Keratinocyte (primary cell): Measurements from ENCODE around the gene XPC. TPM values are rescaled to one million over a fixed set of nuclear protein-coding genes. Genes with fewer than 3 reads are reported as not detected.
A peak's percentile ranks its signal among the peaks of the same experiment; 100 is the strongest.

ENCODE experiments used
- DNase-seq: peaks from one replicate; pipeline ENCODE4 v3.0.0-alpha.2; 2011; ENCODE audit warnings: low read depth, missing footprints, low spot score
- FAIRE-seq: peaks from 2 replicates; lab custom pipeline; 2011; peaks lifted over from hg19 to GRCh38; lab: Jason Lieb, UNC
- H2AFZ ChIP-seq: 2 replicates; pipeline ENCODE4 v1.6.0; 2012; ENCODE audit warnings: low read length, control low read depth, inconsistent platforms; ENCODE audit not compliant: control insufficient read depth
- H3K27ac ChIP-seq: 2 replicates; pipeline ENCODE4 v1.5.1; 2011; ENCODE audit warnings: low read length; ENCODE audit not compliant: control insufficient read depth, insufficient read depth
- H3K27me3 ChIP-seq: 3 replicates; pipeline ENCODE4 v1.6.0; 2011; ENCODE audit warnings: low read length; ENCODE audit not compliant: control insufficient read depth, insufficient read depth; ENCODE audit errors: extremely low read depth
- H3K36me3 ChIP-seq, 2 experiments: 2 replicates in 1 of 2; 3 replicates in 1 of 2; pipeline ENCODE4 v1.5.1; 2011; ENCODE audit warnings: low read length in 2 of 2, mild to moderate bottlenecking in 1 of 2; ENCODE audit not compliant: control insufficient read depth in 2 of 2, insufficient read depth in 2 of 2; ENCODE audit errors: extremely low read depth in 1 of 2
- H3K4me1 ChIP-seq: 3 replicates; pipeline ENCODE4 v1.5.1; 2011; ENCODE audit warnings: low read length; ENCODE audit not compliant: control insufficient read depth, insufficient read depth; ENCODE audit errors: extremely low read depth
- H3K4me2 ChIP-seq: 3 replicates; pipeline ENCODE4 v1.6.0; 2011; ENCODE audit warnings: low read depth, low read length; ENCODE audit not compliant: control insufficient read depth, insufficient read depth; ENCODE audit errors: extremely low read depth
- H3K4me3 ChIP-seq, 3 experiments: fragments of 200-600 bp in 1 of 3; sonication (generic) in 1 of 3; 2 replicates in 2 of 3; 3 replicates in 1 of 3; pipeline ENCODE4 v1.5.1; 2011 to 2016; ENCODE audit warnings: low read length in 3 of 3, mild to moderate bottlenecking in 3 of 3, control low read depth in 2 of 3, inconsistent platforms in 1 of 3, low read depth in 1 of 3, mixed read lengths in 1 of 3, mixed run types in 1 of 3, moderate library complexity in 1 of 3; ENCODE audit not compliant: control insufficient read depth in 2 of 3, insufficient read depth in 2 of 3; ENCODE audit errors: extremely low read depth in 1 of 3
- H3K79me2 ChIP-seq: 2 replicates; pipeline ENCODE4 v1.6.0; 2012; ENCODE audit warnings: low read length; ENCODE audit not compliant: control insufficient read depth, insufficient read depth
- H3K9ac ChIP-seq: 3 replicates; pipeline ENCODE4 v1.6.0; 2011; ENCODE audit warnings: low read length; ENCODE audit not compliant: control insufficient read depth, insufficient read depth; ENCODE audit errors: extremely low read depth
- H3K9me1 ChIP-seq: 3 replicates; pipeline ENCODE4 v1.6.0; 2011; ENCODE audit warnings: low read length; ENCODE audit not compliant: control insufficient read depth, insufficient read depth; ENCODE audit errors: extremely low read depth
- H3K9me3 ChIP-seq: 2 replicates; pipeline ENCODE4 v1.5.1; 2012; ENCODE audit warnings: low read depth, low read length; ENCODE audit not compliant: control insufficient read depth
- H4K20me1 ChIP-seq: 3 replicates; pipeline ENCODE4 v1.6.0; 2011; ENCODE audit warnings: low read length; ENCODE audit not compliant: control insufficient read depth, insufficient read depth; ENCODE audit errors: extremely low read depth
- EZH2 ChIP-seq: IDR thresholded peaks from one replicate; pipeline ENCODE4 v1.6.1; 2012; ENCODE audit warnings: inconsistent platforms, mild to moderate bottlenecking, low read length, moderate library complexity
- dilution Hi-C: fragments of 300-500 bp; cut with MboI; formaldehyde crosslinking; loops from one replicate; pipeline ENCODE4 v1.7.0; 2020; ENCODE audit warnings: low sequenced_read_pairs; ENCODE audit not compliant: extremely low pct_ligation_motif_present
- polyA plus RNA-seq, 5 experiments: library from polyadenylated mRNA; depleted of rRNA in 3 of 5; stranded (reverse) in 3 of 5; stranded (forward) in 1 of 5; unstranded in 1 of 5; fragments of >200 nt; gene quantifications; 1 replicate in 1 of 5; 2 replicates in 3 of 5; 3 replicates in 1 of 5; pipeline versions ENCODE4 v1.2.1 to v1.2.3, GENCODE V29; 2011 to 2012; ENCODE audit warnings: missing spikeins in 2 of 5, low read depth in 1 of 5, low replicate concordance in 1 of 5
- TF ChIP-seq, protein P1 (sequence below), 3 experiments: IDR thresholded peaks in 1 of 3; conservative IDR thresholded peaks in 1 of 3; optimal IDR thresholded peaks in 1 of 3; 2 replicates in 2 of 3; 3 replicates in 1 of 3; pipeline versions ENCODE3 to v1.5.1; 2011; ENCODE audit warnings: low read length in 3 of 3, mild to moderate bottlenecking in 3 of 3, moderate library complexity in 2 of 3, control low read depth in 1 of 3, inconsistent platforms in 1 of 3; ENCODE audit not compliant: insufficient read depth in 2 of 3; ENCODE audit errors: extremely low read depth in 1 of 3

Gene XPC
- polyA plus RNA-seq, 1 donor (not counting 4 experiments of a cell fraction or from before 2014, with no cell fraction given), result 24.9 TPM

DNA sequence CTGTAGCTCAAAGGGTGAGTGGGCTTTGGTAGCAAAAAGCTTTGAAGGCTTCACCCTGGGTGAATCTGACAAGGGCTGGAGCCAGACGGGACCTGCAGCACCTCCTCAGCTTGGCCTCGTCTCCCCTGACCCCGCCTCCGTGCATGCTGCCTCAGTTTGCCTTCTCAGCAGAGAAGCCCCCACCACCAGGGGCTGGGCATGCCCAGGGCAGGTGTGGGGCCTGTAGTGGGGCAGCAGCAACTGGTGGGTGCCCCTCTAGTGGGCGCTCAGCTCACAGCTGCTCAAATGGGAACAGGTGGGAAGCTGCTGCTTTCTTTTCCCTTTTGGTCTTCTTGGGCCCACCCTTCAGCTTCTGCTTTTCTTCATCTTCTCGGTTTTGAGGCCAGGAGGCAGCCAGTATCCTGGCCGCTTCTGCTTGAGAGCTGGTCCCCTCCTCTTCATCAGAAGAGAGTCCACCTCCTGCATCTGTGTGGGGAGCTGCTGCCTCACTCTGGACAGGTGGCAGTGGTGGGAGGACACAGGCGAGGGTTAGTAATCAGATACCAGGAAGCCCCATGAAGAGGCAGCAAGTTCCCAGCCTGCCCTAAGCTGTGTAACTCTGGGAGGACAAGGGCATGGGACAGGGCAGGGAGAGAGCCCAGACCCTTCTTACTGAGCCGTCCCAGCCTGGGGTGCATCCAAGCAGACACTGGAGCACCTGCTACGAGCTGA is 32.6 kb downstream of the XPC start:
- H3K36me3 ChIP-seq, result peaks cover 26 to 55% of the 10 kb centered on the region in 2 experiments
- H4K20me1 ChIP-seq, result peaks cover 2% of the 10 kb centered on the region
- dilution Hi-C loops, result no loop called here
- no peak overlapping the region for H3K4me3 ChIP-seq
- no peaks in the 10 kb centered on the region for H3K9me1 ChIP-seq
- H3K27ac ChIP-seq, result peak overlapping the region; percentile 98
- H3K4me2 ChIP-seq, result no peak overlapping the region
- peaks cover 3% of the 10 kb centered on the region for H3K79me2 ChIP-seq
- TF ChIP-seq, protein P1, sequence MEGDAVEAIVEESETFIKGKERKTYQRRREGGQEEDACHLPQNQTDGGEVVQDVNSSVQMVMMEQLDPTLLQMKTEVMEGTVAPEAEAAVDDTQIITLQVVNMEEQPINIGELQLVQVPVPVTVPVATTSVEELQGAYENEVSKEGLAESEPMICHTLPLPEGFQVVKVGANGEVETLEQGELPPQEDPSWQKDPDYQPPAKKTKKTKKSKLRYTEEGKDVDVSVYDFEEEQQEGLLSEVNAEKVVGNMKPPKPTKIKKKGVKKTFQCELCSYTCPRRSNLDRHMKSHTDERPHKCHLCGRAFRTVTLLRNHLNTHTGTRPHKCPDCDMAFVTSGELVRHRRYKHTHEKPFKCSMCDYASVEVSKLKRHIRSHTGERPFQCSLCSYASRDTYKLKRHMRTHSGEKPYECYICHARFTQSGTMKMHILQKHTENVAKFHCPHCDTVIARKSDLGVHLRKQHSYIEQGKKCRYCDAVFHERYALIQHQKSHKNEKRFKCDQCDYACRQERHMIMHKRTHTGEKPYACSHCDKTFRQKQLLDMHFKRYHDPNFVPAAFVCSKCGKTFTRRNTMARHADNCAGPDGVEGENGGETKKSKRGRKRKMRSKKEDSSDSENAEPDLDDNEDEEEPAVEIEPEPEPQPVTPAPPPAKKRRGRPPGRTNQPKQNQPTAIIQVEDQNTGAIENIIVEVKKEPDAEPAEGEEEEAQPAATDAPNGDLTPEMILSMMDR (optimal IDR thresholded peaks at IDR 0.05 in 1 of 3, IDR thresholded peaks at IDR 0.05 in 1 of 3, conservative IDR thresholded peaks at IDR 0.05 in 1 of 3; ENCODE audit: extremely low read depth in 1 of 3, insufficient read depth in 2 of 3, low read length in 3 of 3), result no peak
- TF ChIP-seq EZH2, result no peak
- peaks cover 47% of the 10 kb centered on the region for H3K4me1 ChIP-seq
- no peak overlapping the region for H2AFZ ChIP-seq
- no peaks in the 10 kb centered on the region for H3K9me3 ChIP-seq
- no peak for DNase-seq
- H3K27me3 ChIP-seq, result no peaks in the 10 kb centered on the region
- H3K9ac ChIP-seq, result peak overlapping the region; percentile 91
- no peak for FAIRE-seq

DNA sequence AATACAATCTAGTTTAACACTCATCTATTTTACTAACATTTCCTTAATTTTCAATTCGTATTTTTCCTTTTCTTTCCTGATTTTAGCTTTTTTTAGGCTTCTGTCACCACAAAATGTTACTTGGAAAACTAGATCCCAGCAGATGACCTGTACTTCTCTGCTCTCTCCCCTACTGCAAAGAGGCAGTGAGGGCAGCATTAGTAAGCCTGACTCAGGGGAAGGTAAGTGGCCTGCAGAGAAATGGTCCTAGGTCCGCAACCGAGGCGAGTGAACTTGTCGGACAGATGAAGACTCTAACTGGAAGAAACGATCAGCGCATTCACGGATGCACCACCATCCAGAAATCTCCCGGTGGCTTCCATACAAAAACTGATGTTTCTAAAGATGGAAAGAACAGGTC is 33.2 kb downstream of the XPC start:
- H2AFZ ChIP-seq, result no peak overlapping the region
- peaks cover 42% of the 10 kb centered on the region for H3K4me1 ChIP-seq
- dilution Hi-C loops, result no loop called here
- H4K20me1 ChIP-seq, result peaks cover 2% of the 10 kb centered on the region
- peaks cover 3% of the 10 kb centered on the region for H3K79me2 ChIP-seq
- no peaks in the 10 kb centered on the region for H3K9me3 ChIP-seq
- no peaks in the 10 kb centered on the region for H3K9me1 ChIP-seq
- TF ChIP-seq EZH2, result no peak
- TF ChIP-seq, protein P1 (optimal IDR thresholded peaks at IDR 0.05 in 1 of 3, IDR thresholded peaks at IDR 0.05 in 1 of 3, conservative IDR thresholded peaks at IDR 0.05 in 1 of 3; ENCODE audit: extremely low read depth in 1 of 3, insufficient read depth in 2 of 3, low read length in 3 of 3), result no peak
- peak overlapping the region; percentile 78 for H3K4me2 ChIP-seq
- H3K27ac ChIP-seq, result peak overlapping the region; percentile 98
- no peaks in the 10 kb centered on the region for H3K27me3 ChIP-seq
- no peak for FAIRE-seq
- H3K4me3 ChIP-seq, result no peak overlapping the region
- no peak for DNase-seq
- peaks cover 24 to 59% of the 10 kb centered on the region in 2 experiments for H3K36me3 ChIP-seq
- H3K9ac ChIP-seq, result peak overlapping the region; percentile 91
